NCI-H82 treated with DMSO at 0.1 percent for 48 hours (cell line): Measurements from ENCODE around the gene RASGRF2.

Experiments used
- DNase-seq: peaks from one replicate; lab custom pipeline; 2025; ENCODE audit not compliant: unreplicated experiment; lab: John Stamatoyannopoulos, UW

RASGRF2 gene

DNA sequence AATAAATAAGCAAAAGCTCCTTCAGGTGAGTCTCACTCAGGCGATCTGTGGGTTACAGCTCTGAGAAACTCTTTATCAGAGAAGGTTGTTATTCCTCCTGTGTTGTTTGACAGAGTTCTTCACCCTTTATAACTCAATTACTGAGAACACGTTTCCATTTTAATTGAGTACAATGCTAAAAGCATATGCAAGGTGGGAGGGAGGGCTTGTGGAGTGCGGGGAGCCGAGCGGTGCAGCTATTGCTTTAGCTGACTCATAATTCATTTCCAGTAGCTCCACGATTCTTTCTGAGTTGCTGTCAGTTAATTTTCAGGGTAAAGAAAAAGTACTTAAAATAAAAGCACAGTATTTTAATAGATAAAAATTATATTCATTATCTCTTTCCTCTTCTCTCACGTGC is 168.3 kb downstream of the RASGRF2 start:
- DNase-seq = no peak

DNA sequence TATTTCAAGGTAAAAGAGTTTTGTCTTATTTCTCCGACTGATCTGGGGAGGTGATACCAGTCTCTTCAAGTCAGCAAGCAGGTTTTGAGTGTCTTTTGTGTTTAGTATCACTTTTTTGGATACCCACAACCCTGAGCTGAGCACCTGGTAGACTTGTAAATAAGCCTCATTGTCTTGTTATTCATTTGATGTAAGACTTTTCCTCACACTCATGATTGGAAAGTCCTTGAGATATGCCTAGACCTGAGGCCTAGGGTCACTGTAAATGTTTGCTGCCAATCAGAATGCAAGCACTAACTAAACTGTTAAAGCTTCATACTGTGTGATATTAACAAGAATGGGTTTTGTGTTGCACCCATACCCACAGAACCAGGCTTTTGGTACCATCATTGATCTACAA is 172.2 kb downstream of the RASGRF2 start:
- no peak for DNase-seq

DNA sequence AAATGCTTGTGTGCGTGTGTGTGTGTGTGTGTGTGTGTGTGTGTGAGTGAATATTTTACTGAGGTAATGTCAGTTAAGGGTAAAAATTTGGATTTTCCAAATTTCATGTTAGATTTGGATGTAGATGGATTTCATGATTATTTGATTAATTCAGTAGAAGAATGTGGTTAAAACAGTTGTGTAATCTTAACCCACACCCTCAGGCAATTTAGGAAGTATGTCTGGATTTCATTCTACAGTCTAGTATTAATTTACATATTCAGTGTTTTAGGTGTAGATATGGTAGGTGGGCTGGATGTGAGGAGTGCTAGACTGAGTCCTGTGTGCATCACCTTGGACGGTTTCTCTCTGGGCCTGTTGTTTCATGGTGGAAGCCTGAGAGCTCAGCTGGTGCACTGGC is 173.9 kb downstream of the RASGRF2 start:
- DNase-seq = no peak

DNA sequence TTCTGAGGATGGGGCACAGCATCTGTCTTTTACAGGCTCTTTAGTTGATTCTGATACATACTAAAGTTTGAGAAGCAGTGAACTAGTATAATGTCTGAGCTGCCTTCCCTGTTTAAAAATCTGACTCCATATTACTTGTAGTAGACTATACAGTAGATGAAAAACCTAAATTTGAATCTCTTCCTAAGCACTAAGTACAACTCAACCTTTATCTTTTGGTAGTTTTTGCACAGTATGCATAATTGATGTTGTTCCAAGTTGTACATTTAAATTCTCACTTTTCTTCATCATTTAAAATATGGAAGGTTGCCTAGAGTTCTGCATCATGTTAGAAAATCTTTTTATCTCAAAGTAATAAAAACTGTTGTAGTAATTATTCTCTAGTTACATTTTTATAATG is 174.4 kb downstream of the RASGRF2 start:
- DNase-seq = no peak

DNA sequence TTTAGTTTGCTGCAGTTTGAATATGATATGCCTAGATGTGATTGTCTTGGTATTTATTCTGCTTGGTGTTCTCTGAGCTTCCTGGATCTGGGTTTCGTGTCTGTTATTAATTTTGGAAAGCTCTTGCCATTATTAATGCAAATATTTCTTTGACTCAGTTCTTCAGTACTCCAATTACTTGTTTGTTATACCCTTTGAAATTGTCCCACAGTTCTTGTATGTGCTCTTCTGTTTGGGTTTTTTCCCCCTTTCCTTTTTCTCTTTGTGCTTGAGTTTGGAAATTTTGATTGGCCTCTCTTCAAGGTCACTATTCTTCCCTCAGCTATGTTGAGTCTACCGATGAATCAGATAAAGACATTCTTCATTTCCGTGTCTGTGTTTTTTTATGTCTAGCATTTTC is 176.4 kb downstream of the RASGRF2 start:
- no peak for DNase-seq

DNA sequence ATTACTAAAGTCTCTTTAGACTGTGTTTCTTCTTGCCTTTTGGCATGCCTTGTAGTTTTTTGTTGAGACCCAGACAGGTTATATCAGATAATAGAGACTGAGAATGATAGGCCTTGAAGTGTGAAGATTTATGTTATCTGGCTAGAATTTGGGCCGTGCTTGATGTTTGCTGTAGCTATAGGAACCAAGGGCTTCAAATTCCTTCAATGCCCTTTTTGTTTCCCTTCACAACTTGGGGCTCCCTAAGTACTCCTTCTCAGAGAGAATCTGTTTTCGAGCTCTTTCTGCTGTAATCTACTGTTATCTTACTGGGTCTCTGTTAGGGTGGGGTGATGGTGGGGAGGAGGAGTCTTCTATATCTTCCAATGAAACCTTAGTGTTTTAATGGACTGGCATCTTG is 177.7 kb downstream of the RASGRF2 start:
- DNase-seq = no peak

DNA sequence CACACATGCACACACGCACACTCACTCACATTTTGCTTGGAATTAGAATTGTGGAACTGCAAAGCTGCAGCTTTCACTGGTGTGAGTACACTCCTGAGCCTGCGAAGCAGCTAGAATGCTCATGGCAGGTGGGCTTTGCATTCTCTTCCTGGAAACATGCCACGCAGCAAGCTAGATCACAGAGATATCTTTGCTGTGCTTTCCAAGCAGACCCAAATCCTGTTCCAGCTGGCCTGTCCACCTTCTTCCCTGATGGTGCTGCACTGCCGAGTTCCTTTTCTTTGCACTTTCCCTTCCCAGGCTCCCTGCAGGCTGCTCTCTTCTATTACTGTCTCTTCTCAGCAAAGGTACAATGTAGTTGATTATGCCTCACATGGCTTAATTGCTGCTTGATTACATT is 180.3 kb downstream of the RASGRF2 start:
- DNase-seq = no peak

DNA sequence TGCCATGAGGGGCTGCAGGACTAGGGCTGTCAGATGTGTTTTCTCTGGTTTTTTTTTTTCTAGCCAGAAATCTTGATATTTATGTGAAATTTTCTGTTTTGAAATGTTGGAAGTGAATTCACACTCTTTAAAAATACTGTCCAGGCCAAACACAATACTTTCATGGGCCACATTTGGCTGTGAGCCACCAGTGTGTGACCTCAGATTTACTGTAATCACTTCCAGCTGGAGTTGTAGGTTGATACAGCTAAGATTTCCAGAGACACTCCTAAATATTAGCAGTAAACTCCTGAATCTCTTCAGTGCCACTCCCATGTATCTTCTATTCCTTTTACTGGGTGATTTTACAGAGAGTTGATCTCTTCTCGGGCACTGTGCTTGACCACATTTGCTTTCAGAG is 180.8 kb downstream of the RASGRF2 start:
- DNase-seq = no peak

DNA sequence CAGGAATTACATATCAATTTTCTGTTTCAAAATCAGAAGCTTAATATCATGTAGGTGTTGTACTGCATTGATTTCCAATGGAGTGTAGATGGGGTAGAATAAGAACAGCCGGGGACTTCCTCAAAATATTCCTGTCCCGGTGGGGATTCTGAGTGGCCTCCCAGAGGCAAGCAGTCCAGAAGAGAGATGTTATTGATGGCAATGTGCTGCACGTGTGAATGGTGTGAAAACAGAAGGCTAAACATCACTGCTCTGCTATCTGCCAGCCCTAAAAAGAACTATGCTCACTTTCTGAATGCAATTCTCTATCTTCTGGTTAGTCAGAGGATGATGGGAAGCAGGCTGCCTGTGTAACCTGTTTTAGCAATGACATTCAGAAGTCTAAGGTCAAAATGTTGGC is 181.9 kb downstream of the RASGRF2 start:
- no peak for DNase-seq

DNA sequence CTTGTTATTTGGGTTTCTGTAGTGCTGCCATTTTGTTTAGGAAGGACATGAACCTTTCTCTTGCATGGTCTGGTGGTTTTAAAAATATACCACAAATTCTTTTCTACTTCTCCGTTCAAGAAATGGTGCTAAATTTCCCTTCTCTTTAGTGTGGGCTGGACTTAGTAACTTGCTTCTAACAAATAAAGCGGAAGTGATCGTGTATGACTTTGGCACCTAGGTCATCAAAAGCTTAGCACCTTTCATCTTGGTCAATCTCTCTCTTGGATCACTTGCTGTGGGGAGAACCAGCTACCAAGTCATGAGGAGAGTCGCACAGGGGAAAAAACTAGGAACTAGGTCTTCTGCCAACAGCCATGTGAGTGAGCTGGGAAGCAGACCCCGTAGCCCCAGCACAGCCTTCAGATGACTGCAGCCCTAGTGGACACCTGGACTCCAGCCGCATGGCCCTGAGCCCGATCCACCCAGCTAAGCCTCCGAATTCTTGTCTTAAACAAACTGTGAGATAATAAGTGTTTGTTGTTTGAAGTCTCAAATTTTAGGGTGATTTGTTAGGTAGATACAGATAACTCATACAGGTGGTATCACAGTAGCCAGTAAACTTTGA is 185.3 kb downstream of the RASGRF2 start:
- no peak for DNase-seq

DNA sequence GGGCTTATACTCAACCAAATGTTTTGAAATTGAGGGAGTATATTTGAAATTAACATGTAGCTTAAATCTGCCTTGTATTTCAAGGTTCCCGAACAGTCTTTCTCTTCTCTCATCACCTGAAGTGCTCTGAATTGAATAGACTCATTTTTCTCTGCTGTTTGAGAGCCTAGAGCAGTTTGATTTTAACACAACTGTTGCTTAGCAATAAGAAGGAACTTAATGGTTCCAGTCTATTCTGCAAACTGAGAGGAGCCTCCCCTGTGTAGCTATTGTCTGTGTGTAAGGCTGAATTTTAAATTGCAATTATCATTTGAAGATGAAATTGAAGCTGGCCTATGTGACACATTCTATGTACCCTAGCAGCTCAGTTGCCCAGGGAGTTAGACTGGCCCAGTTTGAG is 185.9 kb downstream of the RASGRF2 start:
- no peak for DNase-seq

DNA sequence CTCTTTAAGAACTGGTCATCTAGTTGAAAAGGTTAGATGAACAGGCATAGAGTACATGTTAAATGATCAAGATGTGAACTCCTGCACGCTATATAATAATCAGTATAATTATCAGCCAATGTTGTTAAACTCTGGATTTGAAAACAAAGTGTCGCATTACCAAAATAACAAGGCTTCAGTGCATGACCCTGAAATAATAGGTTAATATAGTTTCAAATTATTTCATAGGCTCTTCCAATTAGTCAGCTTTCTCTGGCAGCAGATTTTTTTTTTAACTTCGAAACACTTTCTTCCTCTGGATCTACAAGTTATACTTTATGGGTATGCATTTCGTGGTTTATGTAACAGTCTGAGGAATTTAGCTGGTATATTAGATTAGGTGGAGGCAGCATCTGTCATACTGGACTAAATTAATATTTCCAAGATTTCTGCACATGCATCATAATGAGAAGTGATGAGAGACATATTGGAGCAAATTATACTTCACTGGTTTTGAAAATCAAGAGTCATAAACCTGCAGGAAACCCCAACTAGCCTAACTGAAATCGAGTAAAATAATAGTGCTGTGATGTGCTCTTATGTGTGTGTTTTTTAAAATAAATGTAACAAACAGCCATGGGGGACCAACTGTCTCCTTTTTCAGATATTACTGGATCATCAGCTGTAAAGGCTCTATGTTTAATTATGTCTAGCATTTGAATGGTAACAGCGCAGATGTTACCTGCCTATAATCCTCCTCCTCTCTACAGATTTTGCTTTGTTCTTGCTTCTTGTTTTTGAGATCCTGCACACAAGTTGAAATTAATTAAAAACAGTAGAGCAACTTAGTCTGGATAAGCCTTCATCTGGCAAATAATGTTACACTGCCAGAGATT is 187.1 kb downstream of the RASGRF2 start:
- no peak for DNase-seq

DNA sequence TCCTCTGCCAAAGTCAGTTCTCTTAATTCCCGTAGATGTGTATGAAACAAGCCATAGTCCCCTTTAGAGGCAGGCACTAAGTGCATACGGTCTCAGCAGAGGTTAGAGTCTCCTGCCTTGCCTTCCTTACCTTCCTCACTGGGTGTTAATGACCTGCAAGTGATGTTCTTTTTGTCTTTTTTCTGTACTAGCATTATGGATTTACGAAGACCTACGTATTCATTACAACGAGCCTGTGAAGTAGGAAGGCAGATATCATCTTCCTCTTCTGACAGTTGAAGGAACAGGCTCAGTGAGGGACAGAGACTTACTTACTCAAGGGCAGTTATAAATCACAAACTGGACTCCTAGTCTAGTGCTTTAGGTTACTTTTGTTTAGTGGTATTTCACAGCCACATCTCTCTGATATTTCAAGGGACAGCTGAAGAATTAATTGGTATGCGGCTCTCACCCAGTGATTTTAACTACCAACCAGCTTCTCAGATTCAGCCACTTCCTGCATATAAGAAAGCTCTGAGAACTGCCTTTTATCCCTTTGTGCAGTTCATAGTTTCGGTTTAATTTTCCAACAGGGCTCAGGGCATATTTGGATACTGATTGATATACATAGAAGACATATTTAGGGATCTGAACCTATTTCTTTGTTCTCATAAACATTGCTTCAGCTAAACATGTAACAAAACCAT is 187.9 kb downstream of the RASGRF2 start:
- no peak for DNase-seq

DNA sequence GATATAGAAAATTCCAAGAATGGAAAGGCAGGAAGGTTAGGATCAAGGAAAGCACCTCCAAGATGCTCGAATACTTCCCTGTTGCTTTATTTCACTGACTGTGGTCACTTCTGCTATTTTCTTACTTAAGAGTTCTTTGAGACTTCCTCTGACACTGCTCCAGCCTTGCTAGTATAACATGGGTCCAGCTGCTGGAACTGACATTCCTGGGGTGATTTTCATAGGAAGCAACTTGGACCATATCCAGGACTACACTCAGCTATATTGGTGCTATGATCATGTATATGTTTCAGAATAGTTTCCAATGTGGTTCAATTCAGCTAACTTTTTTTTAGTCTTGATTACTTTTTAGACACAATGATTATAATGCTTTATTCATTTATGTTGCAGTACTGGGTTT is 191.4 kb downstream of the RASGRF2 start:
- no peak for DNase-seq

DNA sequence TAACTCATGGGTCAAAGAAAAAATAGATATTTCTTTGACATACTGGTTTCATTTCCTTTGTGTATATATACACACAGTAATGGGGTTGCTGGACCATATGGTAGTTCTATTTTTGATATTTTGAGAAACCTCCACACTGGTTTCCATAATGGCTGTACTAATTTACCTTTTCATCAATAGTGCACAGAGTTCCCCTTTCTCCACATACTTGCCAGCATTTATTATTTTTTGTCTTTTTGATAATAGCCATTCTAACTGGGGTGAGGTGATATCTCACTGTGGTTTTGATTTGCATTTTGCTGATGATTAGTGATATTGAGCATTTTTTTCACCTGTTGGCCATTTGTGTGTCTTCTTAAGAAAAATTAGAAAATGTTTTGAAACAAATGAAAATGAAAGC is 194.6 kb downstream of the RASGRF2 start:
- DNase-seq = no peak

DNA sequence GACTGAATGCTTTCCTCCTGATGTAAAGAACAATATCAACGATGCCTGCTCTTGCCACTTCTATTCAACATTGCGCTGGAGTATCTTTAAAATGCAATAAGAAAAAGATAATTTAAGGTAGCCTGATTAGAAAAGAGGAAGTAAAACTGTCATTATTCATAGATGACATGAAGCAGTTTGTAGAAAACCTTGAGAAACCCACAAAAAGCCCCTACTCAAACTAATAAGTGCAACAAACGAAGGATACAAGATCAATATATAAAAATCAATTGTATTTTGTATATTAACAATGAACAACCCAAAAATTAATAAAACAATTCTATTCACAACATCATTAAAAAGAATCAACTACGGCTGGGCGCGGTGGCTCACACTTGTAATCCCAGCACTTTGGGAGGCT is 196.6 kb downstream of the RASGRF2 start:
- no peak for DNase-seq

DNA sequence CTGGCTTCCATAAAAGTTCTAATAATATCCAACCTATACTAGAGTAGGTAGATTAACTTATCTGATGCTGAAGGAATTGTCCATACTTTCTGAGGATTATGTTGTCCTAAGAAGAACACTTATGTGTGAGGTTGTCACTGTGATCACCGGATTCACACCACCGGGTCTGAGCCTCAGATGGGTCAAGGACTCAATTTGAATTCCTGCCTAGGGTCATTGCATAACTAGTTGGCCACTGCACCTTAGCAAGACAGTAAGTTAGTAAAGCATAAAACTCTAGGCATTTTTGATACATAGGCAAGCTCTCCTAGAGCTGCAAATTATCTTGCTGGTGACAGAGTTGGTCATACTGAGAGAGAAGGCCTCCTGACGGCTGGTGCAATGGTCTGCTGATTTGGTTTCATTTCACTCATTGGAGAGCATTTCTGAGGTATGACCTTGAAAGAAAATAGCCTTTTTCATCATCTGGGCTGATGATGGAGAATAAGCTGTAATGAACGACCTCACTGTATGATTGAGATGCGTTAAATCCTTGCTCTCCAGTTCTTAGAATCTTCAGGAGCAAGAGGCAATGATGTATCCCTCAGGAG is 200.9 kb downstream of the RASGRF2 start:
- no peak for DNase-seq

DNA sequence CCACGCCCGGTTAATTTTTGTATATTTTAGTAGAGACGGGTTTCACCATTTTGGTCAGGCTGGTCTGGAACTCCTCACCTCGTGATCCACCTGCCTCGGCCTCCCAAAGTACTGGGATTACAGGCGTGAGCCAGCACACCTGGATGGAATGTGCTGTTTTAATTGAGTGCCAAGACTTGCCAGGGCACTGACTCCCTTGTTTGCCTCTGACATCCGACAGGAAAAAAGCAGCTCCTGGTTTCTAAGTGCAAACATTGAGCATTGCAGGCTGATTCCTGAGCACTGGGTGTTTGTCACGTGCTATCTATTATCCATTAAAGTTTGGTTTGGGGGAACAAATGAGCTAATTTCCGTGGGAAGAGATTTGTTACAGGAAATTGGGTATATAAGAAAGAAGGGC is 202.3 kb downstream of the RASGRF2 start:
- no peak for DNase-seq

DNA sequence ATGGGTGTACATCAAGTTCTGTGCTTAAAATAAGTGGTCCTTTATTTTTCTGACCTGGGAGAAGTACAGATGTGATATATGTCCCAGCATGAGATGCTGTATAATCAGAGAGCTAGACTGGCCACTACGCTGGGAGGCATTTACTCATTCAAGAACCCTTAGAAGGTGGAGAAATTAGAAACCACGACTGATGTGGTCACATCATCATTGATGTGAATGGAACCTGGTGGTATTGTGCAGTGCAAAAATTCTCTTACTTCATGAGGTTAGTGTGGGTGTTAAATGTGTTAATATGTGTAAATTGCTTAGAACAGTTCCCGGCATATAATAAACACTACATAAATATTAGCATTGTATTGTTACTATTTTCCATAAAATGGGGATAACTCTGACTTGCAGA is 203.5 kb downstream of the RASGRF2 start:
- DNase-seq = no peak

DNA sequence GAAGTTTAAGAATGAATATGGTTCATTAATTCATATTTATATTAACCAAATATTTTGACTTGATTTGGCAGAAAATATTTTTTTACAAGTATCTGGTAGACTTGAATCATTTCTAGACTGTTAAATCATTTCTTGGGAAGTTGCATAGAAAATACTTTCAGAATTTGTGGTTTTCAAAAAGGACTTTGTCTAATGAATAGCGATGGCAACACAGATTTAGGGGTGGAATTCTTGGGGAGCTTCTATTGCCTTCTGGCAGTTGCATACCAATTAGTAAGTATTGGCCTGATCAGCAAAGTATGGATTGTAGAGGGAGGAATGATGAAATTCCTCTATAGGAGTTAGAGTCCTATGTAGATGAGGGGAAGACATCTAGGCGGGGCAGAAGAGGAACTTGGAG is 204.3 kb downstream of the RASGRF2 start:
- DNase-seq = no peak

DNA sequence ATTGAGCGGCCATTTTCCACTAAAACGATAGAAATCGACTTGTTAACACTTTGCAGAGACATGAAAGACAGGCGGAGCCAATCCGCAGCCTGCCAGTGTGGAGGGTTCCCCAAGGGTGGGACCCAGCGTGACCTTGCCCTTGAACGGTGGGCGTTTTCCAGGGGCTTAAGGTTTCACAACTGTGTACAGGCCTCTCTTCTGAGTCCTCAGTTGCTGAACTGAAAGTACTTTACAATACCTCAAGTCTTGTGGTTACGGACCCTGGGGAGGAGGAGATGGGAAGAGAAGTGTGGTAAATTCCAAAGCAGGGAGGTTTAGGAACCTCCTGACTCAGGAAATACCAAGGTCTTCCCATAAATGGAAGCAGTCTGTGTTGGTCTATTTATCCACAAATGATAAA is 204.8 kb downstream of the RASGRF2 start:
- DNase-seq = no peak
